A549 (cell line): ENCODE measurements around the gene PAX8.

Experiments used
- CBX2 ChIP-seq: fragments of 200-600 bp; sonication (generic); IDR thresholded peaks from 2 replicates; pipeline ENCODE4 v1.6.1; 2016; ENCODE audit warnings: low read depth, mild to moderate bottlenecking, borderline replicate concordance
- CEBPB ChIP-seq, 2 experiments: fragments of >200 bp in 1 of 2; sonication (Bioruptor Twin) in 1 of 2; formaldehyde crosslinking in 1 of 2; IDR thresholded peaks; 2 replicates each; pipeline ENCODE4 v1.6.1; 2012 to 2016
- EP300 ChIP-seq, 2 experiments: fragments of >200 bp; sonication (Bioruptor Twin); formaldehyde crosslinking; IDR thresholded peaks; 2 replicates in 1 of 2; 3 replicates in 1 of 2; pipeline ENCODE4 v1.6.1; 2016 to 2017
- MAZ ChIP-seq: fragments of 150-350 bp; IDR thresholded peaks from 2 replicates; pipeline ENCODE4 v1.6.1; 2014; ENCODE audit warnings: antibody characterized with exemption, low read depth, low read length, borderline replicate concordance
- MYC ChIP-seq: IDR thresholded peaks from 2 replicates; pipeline ENCODE4 v1.6.1; 2012; ENCODE audit warnings: mild to moderate bottlenecking, inconsistent platforms, low read length, improper control_type of control experiment, borderline replicate concordance
- POLR2AphosphoS2 ChIP-seq: conservative IDR thresholded peaks from 2 replicates; pipeline ENCODE4 v1.6.1; 2012; ENCODE audit warnings: low read length, improper control_type of control experiment, inconsistent platforms
- RFX5 ChIP-seq: fragments of 450-650 bp; IDR thresholded peaks from 2 replicates; pipeline ENCODE4 v1.7.1; 2014; ENCODE audit warnings: antibody characterized with exemption, mild to moderate bottlenecking, moderate library complexity
- RNF2 ChIP-seq: fragments of 200-600 bp; sonication (generic); IDR thresholded peaks from 2 replicates; pipeline ENCODE4 v1.6.1; 2016; ENCODE audit warnings: low read depth, mild to moderate bottlenecking, antibody characterized with exemption, moderate library complexity, borderline replicate concordance
- TF ChIP-seq, protein P1 (sequence below): fragments of 200-600 bp; sonication (generic); IDR thresholded peaks from 2 replicates; pipeline ENCODE4 v1.6.1; 2016; ENCODE audit warnings: antibody characterized with exemption, mild to moderate bottlenecking, moderate library complexity
- TF ChIP-seq, protein P2 (sequence below): fragments of >200 bp; sonication (Bioruptor Twin); formaldehyde crosslinking; IDR thresholded peaks from 3 replicates; pipeline ENCODE4 v1.5.1; 2016

DNA sequence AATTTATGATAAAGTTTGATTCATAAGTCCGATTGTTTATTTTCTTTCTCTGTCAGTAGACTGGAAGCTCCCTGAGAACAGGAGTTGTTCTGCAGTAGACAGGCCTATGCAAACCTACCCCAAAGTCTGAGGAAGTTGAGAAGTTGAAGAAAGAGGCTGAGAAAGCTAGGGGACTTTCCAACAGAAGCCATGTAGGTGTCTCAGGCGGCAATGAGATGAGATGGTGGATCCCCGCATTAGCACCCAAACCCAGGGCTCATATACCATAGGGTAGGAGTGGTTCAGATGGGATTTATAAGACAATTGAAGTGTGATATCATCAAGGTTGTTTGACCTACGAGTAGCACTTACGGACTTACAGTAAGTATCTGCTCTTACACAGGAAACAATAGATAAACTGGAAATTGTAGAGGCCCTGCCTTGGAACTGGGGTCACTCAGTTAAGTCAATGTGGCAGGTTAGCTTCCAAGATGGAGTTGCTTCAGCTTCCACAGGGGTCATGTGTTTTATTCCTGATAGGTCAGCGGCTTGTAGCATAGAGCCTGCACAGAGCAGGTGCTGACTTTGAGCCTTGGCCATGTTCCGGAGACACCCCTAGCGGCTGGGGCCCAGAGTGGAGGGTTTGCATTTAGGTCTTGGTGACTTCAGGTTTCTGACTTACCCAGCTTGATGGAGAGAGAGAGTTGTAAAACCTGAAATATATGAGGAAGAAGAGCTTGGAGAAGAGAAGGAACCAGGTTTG lies 107.2 kb downstream of the PAX8 start:
- TF ChIP-seq, protein P1, sequence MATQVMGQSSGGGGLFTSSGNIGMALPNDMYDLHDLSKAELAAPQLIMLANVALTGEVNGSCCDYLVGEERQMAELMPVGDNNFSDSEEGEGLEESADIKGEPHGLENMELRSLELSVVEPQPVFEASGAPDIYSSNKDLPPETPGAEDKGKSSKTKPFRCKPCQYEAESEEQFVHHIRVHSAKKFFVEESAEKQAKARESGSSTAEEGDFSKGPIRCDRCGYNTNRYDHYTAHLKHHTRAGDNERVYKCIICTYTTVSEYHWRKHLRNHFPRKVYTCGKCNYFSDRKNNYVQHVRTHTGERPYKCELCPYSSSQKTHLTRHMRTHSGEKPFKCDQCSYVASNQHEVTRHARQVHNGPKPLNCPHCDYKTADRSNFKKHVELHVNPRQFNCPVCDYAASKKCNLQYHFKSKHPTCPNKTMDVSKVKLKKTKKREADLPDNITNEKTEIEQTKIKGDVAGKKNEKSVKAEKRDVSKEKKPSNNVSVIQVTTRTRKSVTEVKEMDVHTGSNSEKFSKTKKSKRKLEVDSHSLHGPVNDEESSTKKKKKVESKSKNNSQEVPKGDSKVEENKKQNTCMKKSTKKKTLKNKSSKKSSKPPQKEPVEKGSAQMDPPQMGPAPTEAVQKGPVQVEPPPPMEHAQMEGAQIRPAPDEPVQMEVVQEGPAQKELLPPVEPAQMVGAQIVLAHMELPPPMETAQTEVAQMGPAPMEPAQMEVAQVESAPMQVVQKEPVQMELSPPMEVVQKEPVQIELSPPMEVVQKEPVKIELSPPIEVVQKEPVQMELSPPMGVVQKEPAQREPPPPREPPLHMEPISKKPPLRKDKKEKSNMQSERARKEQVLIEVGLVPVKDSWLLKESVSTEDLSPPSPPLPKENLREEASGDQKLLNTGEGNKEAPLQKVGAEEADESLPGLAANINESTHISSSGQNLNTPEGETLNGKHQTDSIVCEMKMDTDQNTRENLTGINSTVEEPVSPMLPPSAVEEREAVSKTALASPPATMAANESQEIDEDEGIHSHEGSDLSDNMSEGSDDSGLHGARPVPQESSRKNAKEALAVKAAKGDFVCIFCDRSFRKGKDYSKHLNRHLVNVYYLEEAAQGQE: no peak
- TF ChIP-seq, protein P2, sequence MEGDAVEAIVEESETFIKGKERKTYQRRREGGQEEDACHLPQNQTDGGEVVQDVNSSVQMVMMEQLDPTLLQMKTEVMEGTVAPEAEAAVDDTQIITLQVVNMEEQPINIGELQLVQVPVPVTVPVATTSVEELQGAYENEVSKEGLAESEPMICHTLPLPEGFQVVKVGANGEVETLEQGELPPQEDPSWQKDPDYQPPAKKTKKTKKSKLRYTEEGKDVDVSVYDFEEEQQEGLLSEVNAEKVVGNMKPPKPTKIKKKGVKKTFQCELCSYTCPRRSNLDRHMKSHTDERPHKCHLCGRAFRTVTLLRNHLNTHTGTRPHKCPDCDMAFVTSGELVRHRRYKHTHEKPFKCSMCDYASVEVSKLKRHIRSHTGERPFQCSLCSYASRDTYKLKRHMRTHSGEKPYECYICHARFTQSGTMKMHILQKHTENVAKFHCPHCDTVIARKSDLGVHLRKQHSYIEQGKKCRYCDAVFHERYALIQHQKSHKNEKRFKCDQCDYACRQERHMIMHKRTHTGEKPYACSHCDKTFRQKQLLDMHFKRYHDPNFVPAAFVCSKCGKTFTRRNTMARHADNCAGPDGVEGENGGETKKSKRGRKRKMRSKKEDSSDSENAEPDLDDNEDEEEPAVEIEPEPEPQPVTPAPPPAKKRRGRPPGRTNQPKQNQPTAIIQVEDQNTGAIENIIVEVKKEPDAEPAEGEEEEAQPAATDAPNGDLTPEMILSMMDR: no peak
- TF ChIP-seq CBX2 (no peak), CEBPB (IDR thresholded peaks at IDR 0.05) (no peak), EP300 (IDR thresholded peaks at IDR 0.05) (no peak), RFX5 (no peak), MYC (no peak), MAZ (no peak), POLR2AphosphoS2 (no peak), RNF2 (no peak)
